Measurements from ENCODE around the gene M1AP.

DNA sequence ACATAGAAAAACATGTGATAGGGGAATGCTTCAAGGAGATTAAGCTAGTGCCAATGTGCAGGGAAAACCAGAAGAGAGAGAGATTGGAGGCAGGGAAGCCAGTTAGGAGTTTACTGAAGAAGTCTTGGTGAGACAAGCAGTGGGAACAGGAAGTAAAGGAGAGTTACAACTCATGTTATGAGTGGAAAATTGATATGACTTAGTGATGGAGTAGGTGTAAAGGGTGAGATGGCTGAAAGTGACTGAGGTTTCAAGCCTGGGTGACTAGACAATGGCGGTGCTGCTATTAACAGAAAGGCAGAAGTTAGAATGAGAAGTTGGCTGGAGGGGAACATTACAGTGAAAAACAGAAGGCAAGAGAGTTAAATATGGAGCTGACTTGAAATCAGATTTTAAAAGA lies 77.1 kb downstream of the M1AP start:
- TF ChIP-seq TAF1 (IDR thresholded peaks at IDR 0.05; ENCODE audit: borderline replicate concordance, low read depth, low read length) (no peak), POLR2AphosphoS5 (IDR thresholded peaks at IDR 0.05; ENCODE audit: low read depth, low read length) (no peak), GATA2 (CRISPR knock-in tag; IDR thresholded peaks at IDR 0.05) (no peak), SMC3 (IDR thresholded peaks at IDR 0.05; ENCODE audit: low read depth, low read length) (no peak), EP300 (IDR thresholded peaks at IDR 0.05; ENCODE audit: borderline replicate concordance in 1 of 2, low read depth in 1 of 2, low read length in 1 of 2) (no peak), RAD21 (IDR thresholded peaks at IDR 0.05; ENCODE audit: low read length) (no peak)
- TF ChIP-seq, protein P1, sequence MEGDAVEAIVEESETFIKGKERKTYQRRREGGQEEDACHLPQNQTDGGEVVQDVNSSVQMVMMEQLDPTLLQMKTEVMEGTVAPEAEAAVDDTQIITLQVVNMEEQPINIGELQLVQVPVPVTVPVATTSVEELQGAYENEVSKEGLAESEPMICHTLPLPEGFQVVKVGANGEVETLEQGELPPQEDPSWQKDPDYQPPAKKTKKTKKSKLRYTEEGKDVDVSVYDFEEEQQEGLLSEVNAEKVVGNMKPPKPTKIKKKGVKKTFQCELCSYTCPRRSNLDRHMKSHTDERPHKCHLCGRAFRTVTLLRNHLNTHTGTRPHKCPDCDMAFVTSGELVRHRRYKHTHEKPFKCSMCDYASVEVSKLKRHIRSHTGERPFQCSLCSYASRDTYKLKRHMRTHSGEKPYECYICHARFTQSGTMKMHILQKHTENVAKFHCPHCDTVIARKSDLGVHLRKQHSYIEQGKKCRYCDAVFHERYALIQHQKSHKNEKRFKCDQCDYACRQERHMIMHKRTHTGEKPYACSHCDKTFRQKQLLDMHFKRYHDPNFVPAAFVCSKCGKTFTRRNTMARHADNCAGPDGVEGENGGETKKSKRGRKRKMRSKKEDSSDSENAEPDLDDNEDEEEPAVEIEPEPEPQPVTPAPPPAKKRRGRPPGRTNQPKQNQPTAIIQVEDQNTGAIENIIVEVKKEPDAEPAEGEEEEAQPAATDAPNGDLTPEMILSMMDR (IDR thresholded peaks at IDR 0.05) = no peak
- TF ChIP-seq, protein P2, sequence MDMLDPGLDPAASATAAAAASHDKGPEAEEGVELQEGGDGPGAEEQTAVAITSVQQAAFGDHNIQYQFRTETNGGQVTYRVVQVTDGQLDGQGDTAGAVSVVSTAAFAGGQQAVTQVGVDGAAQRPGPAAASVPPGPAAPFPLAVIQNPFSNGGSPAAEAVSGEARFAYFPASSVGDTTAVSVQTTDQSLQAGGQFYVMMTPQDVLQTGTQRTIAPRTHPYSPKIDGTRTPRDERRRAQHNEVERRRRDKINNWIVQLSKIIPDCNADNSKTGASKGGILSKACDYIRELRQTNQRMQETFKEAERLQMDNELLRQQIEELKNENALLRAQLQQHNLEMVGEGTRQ (IDR thresholded peaks at IDR 0.05; ENCODE audit: borderline replicate concordance, low read depth, low read length) = no peak
- TF ChIP-seq, protein P3, sequence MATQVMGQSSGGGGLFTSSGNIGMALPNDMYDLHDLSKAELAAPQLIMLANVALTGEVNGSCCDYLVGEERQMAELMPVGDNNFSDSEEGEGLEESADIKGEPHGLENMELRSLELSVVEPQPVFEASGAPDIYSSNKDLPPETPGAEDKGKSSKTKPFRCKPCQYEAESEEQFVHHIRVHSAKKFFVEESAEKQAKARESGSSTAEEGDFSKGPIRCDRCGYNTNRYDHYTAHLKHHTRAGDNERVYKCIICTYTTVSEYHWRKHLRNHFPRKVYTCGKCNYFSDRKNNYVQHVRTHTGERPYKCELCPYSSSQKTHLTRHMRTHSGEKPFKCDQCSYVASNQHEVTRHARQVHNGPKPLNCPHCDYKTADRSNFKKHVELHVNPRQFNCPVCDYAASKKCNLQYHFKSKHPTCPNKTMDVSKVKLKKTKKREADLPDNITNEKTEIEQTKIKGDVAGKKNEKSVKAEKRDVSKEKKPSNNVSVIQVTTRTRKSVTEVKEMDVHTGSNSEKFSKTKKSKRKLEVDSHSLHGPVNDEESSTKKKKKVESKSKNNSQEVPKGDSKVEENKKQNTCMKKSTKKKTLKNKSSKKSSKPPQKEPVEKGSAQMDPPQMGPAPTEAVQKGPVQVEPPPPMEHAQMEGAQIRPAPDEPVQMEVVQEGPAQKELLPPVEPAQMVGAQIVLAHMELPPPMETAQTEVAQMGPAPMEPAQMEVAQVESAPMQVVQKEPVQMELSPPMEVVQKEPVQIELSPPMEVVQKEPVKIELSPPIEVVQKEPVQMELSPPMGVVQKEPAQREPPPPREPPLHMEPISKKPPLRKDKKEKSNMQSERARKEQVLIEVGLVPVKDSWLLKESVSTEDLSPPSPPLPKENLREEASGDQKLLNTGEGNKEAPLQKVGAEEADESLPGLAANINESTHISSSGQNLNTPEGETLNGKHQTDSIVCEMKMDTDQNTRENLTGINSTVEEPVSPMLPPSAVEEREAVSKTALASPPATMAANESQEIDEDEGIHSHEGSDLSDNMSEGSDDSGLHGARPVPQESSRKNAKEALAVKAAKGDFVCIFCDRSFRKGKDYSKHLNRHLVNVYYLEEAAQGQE (IDR thresholded peaks at IDR 0.05; ENCODE audit: low read depth, low read length) = no peak

Measured in SK-N-SH (cell line).